Smooth muscle cell of the brain vasculature (primary cell): ENCODE results near the gene AIRE.
"Not testable (repeated sequence)": the region's sequence is repeated elsewhere in the genome, so short reads cannot be mapped to it uniquely, and the experiment has no call there.

Experiments
- DNase-seq: peaks from one replicate; pipeline ENCODE4 v3.0.0-alpha.2; 2012; ENCODE audit warnings: low read depth, low spot score

Gene AIRE

DNA sequence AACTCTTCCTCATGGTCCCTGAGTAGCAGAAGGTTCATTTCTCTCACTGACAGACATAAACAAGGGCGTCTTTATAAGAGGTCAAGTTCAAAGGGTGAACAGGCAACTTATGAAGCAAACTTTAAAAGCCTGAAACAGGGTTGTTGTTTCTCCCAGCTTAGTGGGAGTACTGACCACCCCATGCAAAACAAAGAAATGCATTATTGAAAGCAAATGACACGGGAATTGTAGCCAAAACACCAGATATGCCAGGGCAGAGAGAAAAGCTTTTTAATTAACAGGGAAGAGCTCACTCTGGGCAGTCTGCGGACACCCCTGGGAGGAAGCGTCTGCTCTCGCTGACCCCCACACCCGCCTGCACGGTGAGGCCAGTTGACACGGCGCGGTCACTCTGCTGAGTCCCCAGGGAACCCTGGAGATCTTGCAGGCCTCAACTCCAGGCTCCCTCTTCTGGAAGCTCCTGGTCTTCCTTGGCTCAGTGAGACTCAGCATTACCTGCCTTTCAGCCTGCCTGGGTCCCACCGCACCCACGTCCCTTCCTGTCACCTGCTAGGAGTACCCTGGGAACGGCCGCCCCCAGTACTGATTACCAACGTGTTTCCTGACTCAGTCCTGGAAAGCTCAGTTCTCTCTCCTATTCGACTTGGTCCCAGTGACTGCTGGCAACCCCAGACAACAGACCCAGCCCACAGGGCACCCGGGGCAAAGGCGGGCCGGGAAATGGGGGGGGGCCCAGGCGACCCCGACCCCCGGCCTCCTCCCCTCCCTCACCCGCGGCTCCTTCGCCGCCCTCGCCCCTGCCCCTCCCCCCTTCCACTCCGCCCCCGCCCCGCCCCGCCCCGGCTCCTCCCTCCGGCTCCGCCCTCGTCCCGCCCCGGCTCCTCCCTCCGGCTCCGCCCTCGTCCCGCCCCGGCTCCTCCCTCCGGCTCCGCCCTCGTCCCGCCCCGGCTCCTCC lies 52.5 kb downstream of the AIRE start:
- no peak for DNase-seq

DNA sequence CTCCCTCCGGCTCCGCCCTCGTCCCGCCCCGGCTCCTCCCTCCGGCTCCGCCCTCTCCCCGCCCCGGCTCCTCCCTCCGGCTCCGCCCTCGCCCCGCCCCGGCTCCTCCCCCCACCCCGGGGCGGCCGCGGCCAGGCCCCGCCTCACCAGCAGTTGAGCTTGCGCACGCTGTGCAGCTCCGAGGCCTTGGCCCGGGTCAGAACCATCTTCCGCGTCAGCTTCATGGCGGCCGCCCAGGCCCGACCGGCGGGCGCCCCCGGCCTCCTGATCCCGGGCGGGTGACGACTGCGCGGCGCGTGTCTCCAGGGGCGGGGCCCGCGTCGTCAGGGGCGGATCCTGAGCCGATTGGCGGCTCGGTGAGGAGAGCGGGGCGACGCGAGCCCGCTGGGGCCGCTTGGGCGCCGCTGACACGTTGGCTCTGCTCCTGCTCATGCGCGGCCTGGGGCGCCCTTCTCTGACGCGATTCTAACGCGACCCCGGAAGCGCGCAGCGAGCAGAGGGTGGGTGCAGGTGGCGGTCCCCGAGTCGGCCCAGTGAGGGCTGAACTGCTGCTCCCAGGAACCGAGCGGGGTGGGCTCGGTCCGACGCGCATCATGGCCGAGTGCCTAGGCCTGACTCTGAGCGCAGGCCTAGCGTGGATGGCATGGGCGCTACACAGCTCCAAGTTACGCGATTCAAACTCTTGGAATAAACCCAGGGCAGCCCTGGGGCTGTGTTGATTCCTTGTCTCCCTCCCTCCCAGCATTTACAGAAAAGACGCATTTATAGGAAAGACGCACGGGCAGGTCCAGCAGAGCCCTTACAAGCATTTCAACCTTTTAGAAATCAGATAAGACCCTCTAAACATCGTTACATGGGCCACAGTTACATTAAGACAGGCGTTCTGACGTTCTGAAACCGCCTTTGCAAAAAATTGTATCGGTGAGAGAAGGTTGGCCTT lies 53.6 kb downstream of the AIRE start, which contains the start of gene CFAP410:
TSS of gene CFAP410 (minus strand) at position 420 of the 940 bp plus-strand sequence. CDS start at position 224, 196 bp downstream.
- DNase-seq, result peak; percentile 88

DNA sequence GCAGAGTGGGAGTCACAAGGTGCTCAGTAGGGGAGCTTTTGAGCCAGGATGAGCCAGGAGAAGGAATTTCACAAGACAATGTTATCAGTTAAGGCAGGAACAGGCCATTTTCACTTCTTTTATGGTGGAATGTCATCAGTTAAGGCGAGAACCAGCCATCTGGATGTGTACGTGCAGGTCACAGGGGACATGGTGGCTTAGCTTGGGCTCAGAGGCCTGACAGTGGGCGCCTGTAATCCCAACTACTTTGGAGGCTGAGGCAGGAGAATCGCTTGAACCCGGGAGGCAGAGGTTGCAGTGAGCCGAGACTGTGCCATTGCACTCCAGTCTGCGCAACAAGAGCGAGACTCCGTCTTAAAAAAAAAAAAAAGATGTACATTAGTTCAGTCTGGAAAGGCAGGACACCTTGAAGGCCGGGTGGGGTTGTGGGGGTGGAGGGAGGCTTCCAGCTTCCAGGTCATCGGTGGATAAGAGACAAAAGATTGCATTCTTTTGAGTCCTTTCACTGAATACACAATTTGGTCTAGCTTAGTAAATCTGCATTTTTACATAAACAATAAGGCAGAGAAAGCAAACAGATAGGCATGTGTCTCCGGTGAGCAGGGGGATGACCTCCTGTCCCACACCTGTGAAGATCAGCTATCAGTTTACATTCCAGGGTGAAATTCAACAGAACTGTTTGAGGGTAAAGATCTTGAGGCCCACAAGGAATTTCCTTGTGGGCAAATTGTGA lies 56.2 kb downstream of the AIRE start:
- DNase-seq, result not testable (repeated sequence)

DNA sequence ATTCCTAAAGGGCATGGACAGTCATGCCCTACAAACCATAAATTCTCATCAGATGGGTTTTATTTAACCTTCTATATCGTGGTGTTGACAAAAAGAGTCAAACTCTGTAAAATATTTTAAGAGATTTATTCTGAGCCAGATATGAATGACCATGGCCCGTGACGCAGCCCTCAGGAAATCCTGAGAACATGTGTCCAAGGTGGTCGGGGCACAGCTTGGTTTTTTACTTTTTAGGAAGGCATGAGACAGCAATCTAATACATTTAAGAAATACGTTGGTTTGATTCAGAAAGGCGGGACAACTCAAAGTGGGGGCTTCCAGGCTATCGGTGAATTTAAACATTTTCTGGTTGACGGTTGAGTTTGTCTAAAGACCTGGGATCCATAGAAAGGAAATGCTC lies 57.3 kb downstream of the AIRE start:
- DNase-seq, result not testable (repeated sequence)

DNA sequence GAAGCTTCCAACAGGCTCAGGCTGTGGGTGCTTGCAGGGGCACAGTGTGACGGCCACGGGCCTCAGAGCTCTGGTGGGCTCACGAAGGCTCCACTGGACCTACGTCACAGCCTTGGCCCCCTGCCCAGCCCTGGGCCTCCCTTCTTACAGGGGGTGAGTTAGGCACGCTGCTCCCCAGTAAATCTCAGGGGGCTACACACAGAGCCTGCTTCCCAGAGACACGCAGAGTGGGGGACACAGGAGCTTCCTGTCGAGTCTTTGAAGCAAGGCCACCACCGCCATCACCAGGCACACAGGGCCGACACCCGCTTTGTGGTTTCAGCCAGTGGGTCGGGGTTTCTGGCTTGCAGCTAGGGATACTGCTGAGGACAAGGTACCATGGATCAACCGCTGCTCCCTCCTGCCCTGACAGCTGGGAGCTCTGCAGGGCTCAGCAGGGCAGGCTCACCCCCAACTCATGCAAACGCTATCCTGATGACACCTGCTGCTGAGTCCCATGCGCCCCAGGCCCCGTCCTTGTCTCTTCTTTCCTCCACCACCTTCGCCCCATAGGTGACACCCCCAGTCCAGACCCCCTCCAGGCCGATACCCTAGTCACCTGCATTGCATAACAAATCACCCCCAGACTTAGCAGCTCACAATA lies 59.0 kb downstream of the AIRE start:
- no peak for DNase-seq

DNA sequence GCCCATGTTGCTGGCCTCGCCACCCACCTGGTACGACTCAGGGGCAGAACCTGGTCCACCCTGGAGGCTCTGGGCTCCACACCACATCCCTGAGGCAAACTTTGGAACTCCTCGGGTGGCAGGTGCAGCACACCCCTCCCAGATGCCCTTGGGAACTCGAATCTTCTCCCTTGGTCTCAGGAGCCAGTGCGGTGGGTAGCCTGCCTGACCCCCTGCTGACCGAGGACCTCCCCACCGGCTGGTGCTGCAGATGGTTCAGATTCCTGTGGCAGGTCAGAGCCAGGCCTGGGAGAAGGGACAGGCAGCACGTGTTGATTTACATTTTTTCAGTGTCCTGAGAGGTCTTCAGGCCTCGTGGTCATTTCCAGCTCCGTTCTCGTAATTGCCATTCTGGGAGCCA lies 59.8 kb downstream of the AIRE start:
- no peak for DNase-seq

DNA sequence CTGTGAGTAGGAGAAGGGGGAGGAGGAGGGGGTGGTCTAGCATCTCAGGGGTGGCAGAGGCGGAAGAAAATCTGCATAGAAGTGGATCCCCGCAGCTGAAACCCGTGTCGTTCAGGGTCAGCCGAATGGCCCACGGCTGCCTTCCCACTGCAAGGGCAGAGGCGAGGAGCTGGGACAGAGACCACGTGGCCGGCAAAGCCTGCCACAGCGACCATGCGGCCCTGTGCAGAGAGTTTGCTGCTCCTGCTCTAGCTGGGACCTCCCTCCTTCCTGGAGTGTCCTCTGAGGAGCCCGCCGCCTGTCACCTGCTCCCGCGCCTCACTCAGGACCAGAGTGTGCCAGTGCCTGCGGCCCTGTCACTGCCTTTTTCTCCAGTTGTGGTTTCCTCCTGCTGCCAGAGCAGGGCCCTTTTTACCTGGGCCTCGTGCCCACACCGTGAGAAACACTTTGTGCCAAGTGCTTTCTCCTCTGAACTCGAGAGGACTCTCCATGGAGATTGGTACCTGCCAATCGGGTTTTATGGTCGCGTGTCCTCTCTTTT lies 62.3 kb downstream of the AIRE start:
- no peak for DNase-seq
